OCI-LY1 (cell line): ENCODE measurements around the gene BCO2.

ENCODE experiments used
- H2AFZ ChIP-seq: fragments of 200-600 bp; sonication (generic), shearing (Covaris generic); 2 replicates; pipeline ENCODE4 v1.6.0; 2014; ENCODE audit warnings: antibody characterized with exemption, mild to moderate bottlenecking, low read length
- H3F3A ChIP-seq: fragments of 200-600 bp; sonication (generic), shearing (Covaris generic); 2 replicates; pipeline ENCODE4 v1.6.0; 2014; ENCODE audit warnings: mild to moderate bottlenecking, antibody characterized with exemption, low read length, moderate library complexity; ENCODE audit not compliant: insufficient read depth
- H3K27ac ChIP-seq: fragments of 200-600 bp; sonication (generic); 2 replicates; pipeline ENCODE4 v1.5.1; 2014; ENCODE audit warnings: low read length, mixed run types, mild to moderate bottlenecking, low read depth; ENCODE audit not compliant: poor library complexity, severe bottlenecking
- H3K27me3 ChIP-seq: fragments of 200-600 bp; sonication (generic); 2 replicates; pipeline ENCODE4 v1.6.0; 2014; ENCODE audit warnings: antibody characterized with exemption, mild to moderate bottlenecking, low read length, moderate library complexity; ENCODE audit not compliant: insufficient read depth
- H3K36me3 ChIP-seq: fragments of 200-600 bp; sonication (generic); 2 replicates; pipeline ENCODE4 v1.6.1; 2014; ENCODE audit warnings: mild to moderate bottlenecking, antibody characterized with exemption, low read length, moderate library complexity, mixed read lengths; ENCODE audit not compliant: insufficient read depth
- H3K4me1 ChIP-seq: fragments of 200-600 bp; sonication (generic); 2 replicates; pipeline ENCODE4 v1.5.1; 2014; ENCODE audit warnings: mild to moderate bottlenecking, low read length, moderate library complexity; ENCODE audit not compliant: insufficient read depth, severe bottlenecking
- H3K4me2 ChIP-seq: fragments of 200-600 bp; sonication (generic), shearing (Covaris generic); 2 replicates; pipeline ENCODE4 v1.6.1; 2014; ENCODE audit warnings: low read length
- H3K4me3 ChIP-seq: fragments of 200-600 bp; sonication (generic); 2 replicates; pipeline ENCODE4 v1.5.1; 2014; ENCODE audit warnings: low read length, low read depth, mild to moderate bottlenecking, mixed read lengths; ENCODE audit not compliant: poor library complexity, severe bottlenecking
- H3K79me2 ChIP-seq: fragments of 200-600 bp; shearing (Covaris generic); 2 replicates; pipeline ENCODE4 v1.6.1; 2016; ENCODE audit warnings: mixed run types, low read length, mixed read lengths; ENCODE audit not compliant: insufficient read depth
- H3K9ac ChIP-seq: fragments of 200-600 bp; sonication (generic), shearing (Covaris generic); 2 replicates; pipeline ENCODE4 v1.6.1; 2014; ENCODE audit warnings: mild to moderate bottlenecking, low read length, mixed read lengths
- H3K9me2 ChIP-seq: fragments of 200-600 bp; sonication (generic), shearing (Covaris generic); 2 replicates; pipeline ENCODE4 v1.6.1; 2014; ENCODE audit warnings: low read depth, mild to moderate bottlenecking, low read length, mixed read lengths
- H3K9me3 ChIP-seq: fragments of 200-600 bp; shearing (Covaris generic); 2 replicates; pipeline ENCODE4 v1.6.1; 2014; ENCODE audit warnings: low read length, mixed read lengths
- H4K20me1 ChIP-seq: fragments of 200-600 bp; sonication (generic), shearing (Covaris generic); 2 replicates; pipeline ENCODE4 v1.6.0; 2016; ENCODE audit warnings: mild to moderate bottlenecking, low read length; ENCODE audit not compliant: insufficient read depth
- EZH2 ChIP-seq: fragments of 200-600 bp; sonication (generic), shearing (Covaris generic); IDR thresholded peaks from 2 replicates; pipeline ENCODE4 v1.8.0; 2017; ENCODE audit warnings: borderline replicate concordance, mixed run types, mild to moderate bottlenecking, antibody characterized with exemption, low read length, moderate library complexity, mixed read lengths
- TF ChIP-seq, protein P1 (sequence below): fragments of 200-600 bp; sonication (generic), shearing (Covaris generic); IDR thresholded peaks from 2 replicates; pipeline ENCODE4 v1.5.1; 2017; ENCODE audit warnings: mild to moderate bottlenecking, antibody characterized with exemption, low read length, moderate library complexity, mixed read lengths

BCO2 gene

GRCh38 chr11:112255067-112255720 is 79.9 kb downstream of the BCO2 start:
- Histone ChIP-seq H3K79me2 (no peaks in the 10 kb centered on the region), H2AFZ (no peak overlapping the region), H3K27me3 (no peaks in the 10 kb centered on the region; the same call in 1 of the 2 replicates), H3K9ac (no peak overlapping the region), H3K4me1 (no peaks in the 10 kb centered on the region), H3K27ac (no peak overlapping the region), H3K4me2 (no peak overlapping the region), H3K4me3 (no peak overlapping the region), H3K9me2 (no peaks in the 10 kb centered on the region), H3K9me3 (no peaks in the 10 kb centered on the region), H3K36me3 (no peaks in the 10 kb centered on the region), H3F3A (no peaks in the 10 kb centered on the region), H4K20me1 (no peaks in the 10 kb centered on the region)
- TF ChIP-seq EZH2, result no peak
- TF ChIP-seq, protein P1, sequence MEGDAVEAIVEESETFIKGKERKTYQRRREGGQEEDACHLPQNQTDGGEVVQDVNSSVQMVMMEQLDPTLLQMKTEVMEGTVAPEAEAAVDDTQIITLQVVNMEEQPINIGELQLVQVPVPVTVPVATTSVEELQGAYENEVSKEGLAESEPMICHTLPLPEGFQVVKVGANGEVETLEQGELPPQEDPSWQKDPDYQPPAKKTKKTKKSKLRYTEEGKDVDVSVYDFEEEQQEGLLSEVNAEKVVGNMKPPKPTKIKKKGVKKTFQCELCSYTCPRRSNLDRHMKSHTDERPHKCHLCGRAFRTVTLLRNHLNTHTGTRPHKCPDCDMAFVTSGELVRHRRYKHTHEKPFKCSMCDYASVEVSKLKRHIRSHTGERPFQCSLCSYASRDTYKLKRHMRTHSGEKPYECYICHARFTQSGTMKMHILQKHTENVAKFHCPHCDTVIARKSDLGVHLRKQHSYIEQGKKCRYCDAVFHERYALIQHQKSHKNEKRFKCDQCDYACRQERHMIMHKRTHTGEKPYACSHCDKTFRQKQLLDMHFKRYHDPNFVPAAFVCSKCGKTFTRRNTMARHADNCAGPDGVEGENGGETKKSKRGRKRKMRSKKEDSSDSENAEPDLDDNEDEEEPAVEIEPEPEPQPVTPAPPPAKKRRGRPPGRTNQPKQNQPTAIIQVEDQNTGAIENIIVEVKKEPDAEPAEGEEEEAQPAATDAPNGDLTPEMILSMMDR, result no peak

DNA sequence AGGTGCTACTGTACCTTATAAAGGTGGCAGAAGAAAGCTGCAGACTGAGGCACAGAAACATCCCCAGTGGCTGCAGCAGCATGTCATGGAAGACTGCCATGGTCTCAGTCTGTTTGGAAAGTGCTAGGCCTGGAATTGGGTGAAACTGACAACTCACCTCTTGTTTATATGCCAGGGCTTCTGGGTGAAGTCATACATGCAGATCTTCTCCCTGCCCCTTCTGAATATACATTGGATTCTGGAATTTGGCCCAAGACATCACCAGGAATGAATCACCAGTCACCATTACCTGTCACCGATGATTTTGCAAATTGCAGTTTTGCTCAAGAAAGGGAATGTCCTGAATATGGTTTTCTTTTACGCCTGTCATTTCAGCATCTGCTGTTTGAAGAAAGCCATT is 85.2 kb downstream of the BCO2 start, which contains the start of gene PLET1:
TSS of gene PLET1 (minus strand) at position 371 of the 400 bp plus-strand sequence. CDS start at position 100, 271 bp downstream.
- Histone ChIP-seq H3K9me2 (no peaks in the 10 kb centered on the region), H3K4me2 (no peak within 1 kb of the TSS), H4K20me1 (no peaks in the 10 kb centered on the region), H3K36me3 (no peaks in the 10 kb centered on the region), H3K4me1 (no peaks in the 10 kb centered on the region), H3K27ac (no peak within 1 kb of the TSS), H2AFZ (no peak within 1 kb of the TSS), H3K27me3 (no peaks in the 10 kb centered on the region; the same call in 1 of the 2 replicates), H3K9me3 (no peaks in the 10 kb centered on the region), H3K9ac (no peak within 1 kb of the TSS), H3F3A (no peaks in the 10 kb centered on the region), H3K4me3 (no peak within 1 kb of the TSS), H3K79me2 (no peaks in the 10 kb centered on the region)
- no peak for TF ChIP-seq EZH2
- TF ChIP-seq, protein P1, result no peak

- no peak overlapping the region for H2AFZ ChIP-seq
Observed at GRCh38 chr11:112265659-112266409, 90.5 kb downstream of the BCO2 start.

More at GRCh38 chr11:112265659-112266409, 90.5 kb downstream of the BCO2 start:
- H3K4me1 ChIP-seq, result no peaks in the 10 kb centered on the region
- no peaks in the 10 kb centered on the region for H3K36me3 ChIP-seq
- no peak overlapping the region for H3K4me3 ChIP-seq
- H3K27me3 ChIP-seq, result no peaks in the 10 kb centered on the region
- no peaks in the 10 kb centered on the region for H3F3A ChIP-seq
- no peak overlapping the region for H3K9ac ChIP-seq
- no peak for TF ChIP-seq EZH2
- TF ChIP-seq, protein P1, result no peak
- no peaks in the 10 kb centered on the region for H3K9me2 ChIP-seq
- no peaks in the 10 kb centered on the region for H3K9me3 ChIP-seq
- H3K79me2 ChIP-seq, result no peaks in the 10 kb centered on the region
- no peak overlapping the region for H3K27ac ChIP-seq
- no peak overlapping the region for H3K4me2 ChIP-seq
- H4K20me1 ChIP-seq, result no peaks in the 10 kb centered on the region
